Right kidney (tissue), 1 donor: Measurements from ENCODE around the gene BLOC1S3.

Experiments used
- DNase-seq: peaks from one replicate; pipeline ENCODE4 v3.0.0-alpha.2; 2016

BLOC1S3 gene

GRCh38 chr19:45160870-45161737 lies 17.5 kb upstream of the BLOC1S3 start, which contains the start of gene NKPD1:
Gene NKPD1, minus strand, starts transcription at chr19:45160982. Its CDS starts 832 bp downstream, at chr19:45160150.
- DNase-seq: peak; percentile 51

DNA sequence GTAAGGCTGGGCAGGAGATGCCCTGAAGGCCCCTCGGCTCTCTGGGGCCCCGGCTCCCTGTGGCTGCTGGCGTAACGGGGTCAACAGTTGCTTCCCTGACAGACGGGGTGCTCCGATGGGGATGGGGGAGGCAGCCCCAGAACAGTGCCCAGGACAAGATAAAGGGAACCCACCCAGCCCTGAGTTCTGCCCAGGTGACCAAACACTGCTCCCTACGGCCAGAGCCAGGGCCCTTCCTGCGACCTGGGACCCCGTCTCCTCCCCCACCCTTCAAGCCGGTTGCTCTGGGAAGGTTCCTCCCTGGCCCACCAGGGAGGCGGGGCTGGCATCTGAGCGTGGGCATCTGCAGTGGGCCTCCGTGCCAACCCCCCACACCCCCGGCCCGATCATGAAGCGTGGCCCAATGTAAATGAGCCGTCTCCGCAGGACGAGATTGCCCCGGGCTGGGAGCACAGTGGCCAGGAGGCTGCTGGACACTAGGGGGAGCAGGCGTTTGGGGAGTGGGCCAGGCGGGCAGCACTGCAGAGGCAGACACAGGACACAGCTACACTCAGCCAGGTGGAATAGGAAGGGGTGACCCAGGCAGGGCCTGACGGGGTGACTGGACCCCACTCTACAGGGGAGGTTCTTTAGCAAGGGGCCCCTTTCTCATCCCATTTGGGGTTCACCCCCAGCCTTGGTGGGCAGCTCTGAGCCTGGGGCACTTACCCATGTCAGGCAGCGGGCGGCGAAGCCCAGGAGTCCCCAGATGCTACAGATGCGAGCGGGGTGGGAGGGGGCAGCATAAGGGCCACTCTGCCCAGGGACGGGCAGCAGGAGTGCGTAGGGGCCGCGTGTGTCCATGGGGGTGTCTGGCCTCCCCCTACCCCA lies 16.6 kb upstream of the BLOC1S3 start:
- DNase-seq: peak; percentile 58

- no peak for DNase-seq
These were observed 15.9 kb upstream of the BLOC1S3 start for GRCh38 chr19:45162608-45163143.

GRCh38 chr19:45163156-45163555 lies 15.4 kb upstream of the BLOC1S3 start:
- DNase-seq: no peak

DNA sequence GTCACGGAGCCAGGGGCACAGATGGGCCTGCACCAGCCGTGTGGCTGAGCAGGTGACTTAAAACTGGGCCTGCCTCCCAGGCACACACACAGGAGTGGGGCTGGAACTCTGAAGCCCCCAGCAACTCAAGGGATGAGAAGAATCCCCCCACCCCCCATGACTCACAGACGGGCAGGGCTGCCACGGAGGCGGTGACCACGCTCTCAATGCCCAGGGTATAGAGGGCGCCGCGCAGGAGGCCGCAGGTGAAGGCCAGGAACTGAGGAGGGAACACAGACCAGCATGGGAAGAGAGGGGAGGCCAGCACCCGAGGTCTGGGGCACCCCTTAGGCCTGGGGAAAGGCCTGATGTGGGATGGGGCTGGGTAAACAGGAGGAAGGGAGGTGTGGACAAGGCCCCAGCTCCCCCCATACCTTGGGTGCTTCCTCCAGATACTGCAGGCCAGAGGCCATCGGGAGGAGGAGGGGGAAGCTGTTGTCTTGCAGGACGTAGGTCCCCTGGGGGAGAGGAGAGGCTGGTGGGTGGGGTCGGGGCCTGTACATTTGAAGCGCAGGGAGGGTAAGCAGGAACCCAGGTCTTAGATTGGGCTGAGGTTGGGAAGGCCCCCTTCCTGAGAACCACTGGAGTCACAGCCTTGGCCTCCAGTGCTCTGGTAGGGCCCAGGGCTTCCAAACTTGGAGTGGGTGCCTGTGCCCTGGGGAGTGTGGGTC lies 14.7 kb upstream of the BLOC1S3 start:
- no peak for DNase-seq

GRCh38 chr19:45164577-45165335 lies 13.8 kb upstream of the BLOC1S3 start:
- peak; percentile 41 for DNase-seq

DNA sequence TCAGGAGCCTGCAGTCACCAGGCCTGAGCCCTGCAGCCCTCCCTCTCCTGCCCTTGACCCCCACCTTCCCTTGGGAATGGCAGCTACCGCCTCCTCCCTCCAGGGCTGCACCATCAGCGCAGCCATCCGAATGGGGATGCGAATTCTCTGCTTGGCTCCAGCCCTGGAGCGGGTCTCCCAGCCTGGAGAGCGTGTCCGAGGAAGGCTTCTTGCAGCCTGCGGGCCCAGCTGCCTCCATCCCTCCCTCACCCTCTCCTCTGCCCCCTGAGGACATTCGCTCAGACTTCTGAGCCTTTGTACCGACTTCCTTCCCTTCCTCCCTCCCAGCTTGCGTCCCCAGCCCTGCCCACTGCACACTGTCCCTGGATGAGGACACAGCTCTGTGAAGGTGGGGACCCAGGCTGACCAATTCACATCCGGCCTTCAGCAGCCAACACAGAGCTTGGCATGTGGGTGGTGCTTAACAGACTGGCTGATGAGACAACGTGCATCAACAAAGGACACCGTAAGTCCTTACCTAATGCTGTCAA lies 11.8 kb upstream of the BLOC1S3 start:
- DNase-seq: no peak

DNA sequence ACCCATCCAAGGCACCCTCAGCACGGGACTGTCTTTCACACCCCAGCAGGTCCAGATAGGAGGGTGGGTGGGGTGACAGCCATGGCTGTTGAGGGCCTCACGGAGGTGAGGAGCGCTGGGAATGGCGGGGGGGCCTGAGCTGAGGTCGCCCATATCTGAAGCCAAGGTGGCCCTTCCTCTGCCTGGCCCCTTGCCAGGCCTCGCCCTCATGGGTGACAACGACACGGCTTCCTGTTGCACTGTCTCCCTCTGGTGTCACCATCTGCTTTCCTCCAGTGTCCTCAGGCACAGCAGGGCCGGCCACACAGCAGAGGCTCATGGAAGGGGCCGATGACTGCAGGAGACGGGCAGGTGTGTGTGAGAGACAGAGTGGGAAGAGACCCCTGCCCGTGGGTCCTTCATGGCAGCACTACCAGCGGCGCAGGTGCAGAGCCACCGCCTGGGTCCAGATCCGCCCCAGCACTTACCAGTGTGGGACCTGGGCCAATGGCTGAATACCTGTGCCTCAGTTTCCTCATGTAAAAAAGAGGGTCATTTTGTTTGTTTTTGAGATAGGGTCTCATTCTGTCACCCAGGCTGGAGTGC lies 9.7 kb upstream of the BLOC1S3 start:
- no peak for DNase-seq

DNA sequence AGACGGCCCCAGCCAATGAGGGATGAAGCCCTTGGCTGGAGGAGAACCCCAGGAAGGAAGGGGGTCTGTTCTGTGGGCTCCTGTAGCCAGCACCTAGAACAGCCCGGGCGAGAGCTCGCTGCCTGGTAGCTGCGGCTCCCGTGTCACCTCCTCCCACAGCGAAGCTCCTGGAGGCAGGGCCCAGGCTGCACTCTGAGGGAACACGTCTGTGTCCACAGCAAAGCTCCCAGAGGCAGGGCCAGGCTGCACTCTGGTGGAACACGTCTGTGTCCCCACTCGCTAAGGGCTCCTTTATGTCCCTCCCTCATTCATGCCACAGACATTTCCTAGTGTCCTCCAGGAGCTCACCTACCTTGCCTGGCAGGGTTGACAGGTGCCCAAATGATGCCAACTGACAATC lies 9.0 kb upstream of the BLOC1S3 start:
- no peak for DNase-seq

DNA sequence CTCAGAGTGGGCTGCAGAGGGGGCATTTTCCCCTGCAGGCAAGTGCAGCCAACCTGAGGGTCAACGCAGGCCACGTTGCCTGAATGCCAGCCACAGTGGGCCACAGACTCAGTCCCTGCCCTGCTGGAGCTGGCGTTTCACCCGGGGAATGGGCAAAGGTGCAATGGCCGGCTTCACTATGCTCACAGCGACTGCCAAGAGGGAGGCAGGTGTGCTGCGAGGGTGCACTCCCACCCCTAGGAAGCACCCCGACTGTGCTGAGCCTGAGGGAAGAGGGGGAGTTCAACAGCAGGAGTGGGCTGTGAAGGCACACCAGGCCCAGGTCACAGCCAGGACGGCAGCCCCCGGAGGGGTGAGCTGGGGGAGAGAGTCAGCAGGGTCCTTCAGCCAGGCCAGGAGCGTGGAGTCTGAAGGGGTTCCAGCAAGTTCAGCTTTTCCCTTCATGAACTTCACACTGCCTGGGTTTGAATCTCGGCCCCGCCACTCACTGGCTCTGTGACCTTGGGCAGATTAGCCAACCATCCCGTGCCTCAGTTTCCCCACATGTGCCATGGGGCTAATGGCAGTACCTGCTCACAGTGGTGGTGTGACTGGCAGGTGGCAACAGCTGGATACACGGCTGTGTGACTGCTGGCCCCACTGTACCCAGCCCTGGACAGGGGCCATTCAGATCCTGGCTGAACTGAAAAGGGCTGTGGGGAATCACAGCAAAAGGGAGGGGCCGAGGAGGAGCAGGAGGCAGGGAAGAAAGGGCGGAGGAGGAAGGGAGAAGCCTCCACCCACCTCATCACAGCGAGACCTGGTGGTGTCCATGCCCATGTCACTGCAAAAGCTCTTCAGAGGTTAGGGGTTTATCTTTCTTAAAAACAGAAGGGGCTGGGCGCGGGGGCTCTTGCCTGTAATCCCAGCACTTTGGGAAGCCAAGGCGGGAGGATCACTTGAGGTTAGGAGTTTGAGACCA lies 8.2 kb upstream of the BLOC1S3 start:
- no peak for DNase-seq

GRCh38 chr19:45171211-45171623 lies 7.4 kb upstream of the BLOC1S3 start:
- no peak for DNase-seq

- DNase-seq: no peak
These were observed 6.4 kb upstream of the BLOC1S3 start for GRCh38 chr19:45172173-45172572.

- no peak for DNase-seq
These were observed 5.9 kb upstream of the BLOC1S3 start for GRCh38 chr19:45172611-45173208.

DNA sequence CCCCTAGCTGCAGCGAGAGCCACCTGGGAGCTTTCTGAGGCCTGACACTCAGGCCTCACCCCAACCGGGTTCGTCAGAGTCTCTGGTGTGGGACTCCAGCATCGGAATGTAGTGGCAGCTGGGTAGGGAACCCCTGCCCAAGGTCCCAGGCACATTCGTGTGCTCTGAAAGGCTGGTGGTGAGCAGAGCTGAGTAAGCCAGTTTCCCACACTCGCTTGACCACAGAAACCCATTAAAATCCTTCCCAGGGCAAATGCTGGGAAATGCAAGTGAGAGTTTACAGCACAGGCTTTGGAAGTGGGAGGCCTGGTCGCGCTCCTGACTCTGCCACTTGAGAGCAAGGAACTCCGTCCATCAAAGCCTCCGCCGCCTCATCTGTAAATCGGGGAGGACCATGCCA lies 4.8 kb upstream of the BLOC1S3 start:
- DNase-seq: no peak

GRCh38 chr19:45175515-45176345 lies 2.9 kb upstream of the BLOC1S3 start:
- DNase-seq: no peak

GRCh38 chr19:45177817-45178261 lies 745 bp upstream of the BLOC1S3 start, which contains the start of gene TRAPPC6A:
Gene TRAPPC6A, minus strand, starts transcription at chr19:45178237. Its CDS starts 19 bp downstream, at chr19:45178218.
- no peak for DNase-seq

- peak; percentile 70 for DNase-seq
These were observed 698 bp downstream of the BLOC1S3 start for GRCh38 chr19:45179072-45179891.
